A549 (cell line): Measurements from ENCODE around the gene HINFP. TPM values are rescaled to one million over a fixed set of nuclear protein-coding genes. Genes with fewer than 3 reads are reported as not detected.
A peak's percentile ranks its signal among the peaks of the same experiment; 100 is the strongest.

Source experiments
- ATAC-seq, 2 experiments: fragments of 200-7000 bp in 1 of 2; fragments of >200 bp in 1 of 2; cut with Nextera tagmentation in 1 of 2; cut with Tn5 transposase in 1 of 2; 3 replicates each; pipeline versions ENCODE4 v1.8.0 to v1.9.1; 2018 to 2020; ENCODE audit warnings: mild to moderate bottlenecking in 1 of 2, moderate library complexity in 1 of 2
- CTCF ChIA-PET: fragments of 300-600 bp; sonication (Branson Sonifier 250); formaldehyde crosslinking; extraction: SDS; loops from one replicate; lab custom pipeline; 2021; ENCODE audit warnings: antibody characterized with exemption, inconsistent platforms; lab: Yijun Ruan, JAX
- POLR2A ChIA-PET: fragments of 350-600 bp; formaldehyde crosslinking; extraction: SDS; loops from one replicate; lab custom pipeline; 2021; ENCODE audit warnings: antibody characterized with exemption, inconsistent platforms; lab: Yijun Ruan, JAX
- DNase-seq, 2 experiments: peaks; one replicate each; pipeline versions ENCODE4 v3.0.0 to v3.0.0-alpha.2; 2011 to 2016; ENCODE audit warnings: low read depth in 1 of 2, low spot score in 1 of 2
- FAIRE-seq: peaks from 2 replicates; lab custom pipeline; 2011; peaks lifted over from hg19 to GRCh38; lab: Jason Lieb, UNC
- H3K27ac ChIP-seq, 2 experiments: fragments of >200 bp; sonication (Bioruptor Twin); formaldehyde crosslinking; 3 replicates each; pipeline ENCODE4 v1.5.1; 2016 to 2017
- H3K4me1 ChIP-seq: fragments of >200 bp; sonication (Bioruptor Twin); formaldehyde crosslinking; 3 replicates; pipeline ENCODE4 v1.6.1; 2016
- H3K4me2 ChIP-seq: fragments of >200 bp; sonication (Bioruptor Twin); formaldehyde crosslinking; 3 replicates; pipeline ENCODE4 v1.6.1; 2016
- H3K4me3 ChIP-seq: fragments of >200 bp; sonication (Bioruptor Twin); formaldehyde crosslinking; 3 replicates; pipeline ENCODE4 v1.5.1; 2016
- H3K9me3 ChIP-seq: fragments of >200 bp; sonication (Bioruptor Twin); formaldehyde crosslinking; 3 replicates; pipeline ENCODE4 v1.6.1; 2016
- CBX2 ChIP-seq: fragments of 200-600 bp; sonication (generic); IDR thresholded peaks from 2 replicates; pipeline ENCODE4 v1.6.1; 2016; ENCODE audit warnings: low read depth, mild to moderate bottlenecking, borderline replicate concordance
- CEBPB ChIP-seq, 2 experiments: fragments of >200 bp in 1 of 2; sonication (Bioruptor Twin) in 1 of 2; formaldehyde crosslinking in 1 of 2; IDR thresholded peaks; 2 replicates each; pipeline ENCODE4 v1.6.1; 2012 to 2016
- EHMT2 ChIP-seq: fragments of 200-600 bp; sonication (generic); IDR thresholded peaks from 2 replicates; pipeline ENCODE4 v1.6.1; 2016; ENCODE audit warnings: antibody characterized with exemption, low read depth, mild to moderate bottlenecking, moderate library complexity
- FOSB ChIP-seq: fragments of 250-450 bp; sonication (Bioruptor Pico); IDR thresholded peaks from 2 replicates; pipeline ENCODE4 v1.5.0; 2020; ENCODE audit warnings: mild to moderate bottlenecking, moderate library complexity
- FOSL2 ChIP-seq, 2 experiments: fragments of 450-650 bp in 1 of 2; fragments of >200 bp in 1 of 2; sonication (Bioruptor Twin) in 1 of 2; formaldehyde crosslinking; IDR thresholded peaks; 2 replicates each; pipeline versions ENCODE4 v1.5.0 to v1.6.1; 2016 to 2020; ENCODE audit warnings: mild to moderate bottlenecking in 1 of 2, moderate library complexity in 1 of 2
- FOXS1 ChIP-seq: fragments of 250-450 bp; sonication (Bioruptor Pico); IDR thresholded peaks from 2 replicates; pipeline ENCODE4 v1.5.0; 2020; ENCODE audit warnings: mild to moderate bottlenecking, moderate library complexity
- HEYL ChIP-seq: fragments of 250-450 bp; sonication (Bioruptor Pico); IDR thresholded peaks from 2 replicates; pipeline ENCODE4 v1.8.0; 2021; ENCODE audit warnings: mild to moderate bottlenecking, moderate library complexity
- JUN ChIP-seq, 2 experiments: fragments of >200 bp; sonication (Bioruptor Twin); formaldehyde crosslinking; IDR thresholded peaks; 2 replicates in 1 of 2; 3 replicates in 1 of 2; pipeline ENCODE4 v1.6.1; 2016 to 2017
- JUNB ChIP-seq: fragments of >200 bp; sonication (Bioruptor Twin); formaldehyde crosslinking; IDR thresholded peaks from 2 replicates; pipeline ENCODE4 v1.6.1; 2016
- KDM1A ChIP-seq: fragments of 200-600 bp; sonication (generic); IDR thresholded peaks from 2 replicates; pipeline ENCODE4 v1.6.1; 2016; ENCODE audit warnings: low read depth, mild to moderate bottlenecking
- MAFK ChIP-seq: fragments of 450-650 bp; IDR thresholded peaks from 2 replicates; pipeline ENCODE4 v1.6.1; 2014; ENCODE audit not compliant: partially characterized antibody
- MAZ ChIP-seq: fragments of 150-350 bp; IDR thresholded peaks from 2 replicates; pipeline ENCODE4 v1.6.1; 2014; ENCODE audit warnings: antibody characterized with exemption, low read depth, low read length, borderline replicate concordance
- MYC ChIP-seq: IDR thresholded peaks from 2 replicates; pipeline ENCODE4 v1.6.1; 2012; ENCODE audit warnings: mild to moderate bottlenecking, inconsistent platforms, low read length, improper control_type of control experiment, borderline replicate concordance
- NFE2L2 ChIP-seq: fragments of 150-350 bp; conservative IDR thresholded peaks from 2 replicates; pipeline ENCODE4 v1.6.1; 2014; ENCODE audit warnings: low read length
- NPAS2 ChIP-seq: fragments of 250-450 bp; sonication (Bioruptor Pico); IDR thresholded peaks from 2 replicates; pipeline ENCODE4 v1.8.0; 2022; ENCODE audit warnings: mild to moderate bottlenecking, moderate library complexity, borderline replicate concordance
- PHF8 ChIP-seq: fragments of 200-600 bp; sonication (generic); IDR thresholded peaks from 2 replicates; pipeline ENCODE4 v1.6.1; 2016; ENCODE audit warnings: low read depth, mild to moderate bottlenecking, antibody characterized with exemption, moderate library complexity, borderline replicate concordance
- RCOR1 ChIP-seq: fragments of 150-350 bp; IDR thresholded peaks from 2 replicates; pipeline ENCODE4 v1.6.1; 2014; ENCODE audit warnings: antibody characterized with exemption, low read length, low read depth
- TP53 ChIP-seq: fragments of 250-450 bp; sonication (Bioruptor Pico); IDR thresholded peaks from 2 replicates; pipeline ENCODE4 v1.5.0; 2021; ENCODE audit warnings: mild to moderate bottlenecking, moderate library complexity
- ZFP36 ChIP-seq: fragments of 450-650 bp; IDR thresholded peaks from 2 replicates; pipeline ENCODE4 v1.6.1; 2014; ENCODE audit warnings: borderline replicate concordance; ENCODE audit not compliant: partially characterized antibody
- ZNF302 ChIP-seq: fragments of 250-450 bp; sonication (Bioruptor Pico); IDR thresholded peaks from 2 replicates; pipeline ENCODE4 v1.9.0; 2021; ENCODE audit warnings: inconsistent platforms, mild to moderate bottlenecking, moderate library complexity
- WGBS: methylation state at CpG from one replicate; pipeline ENCODE4 v1.1.6; 2017; ENCODE audit errors: missing lambda C conversion rate; 5-methylcytosine and 5-hydroxymethylcytosine counted together
- polyA plus RNA-seq, 4 experiments: library from polyadenylated mRNA; depleted of rRNA in 3 of 4; stranded (reverse); fragments of >200 nt; fragmentation: RNase III in 1 of 4; extraction: RNeasy Plus Mini Kit Qiagen cat#74134 plus additional on column Dnase treatment in 1 of 4; gene quantifications; 2 replicates in 3 of 4; 3 replicates in 1 of 4; pipeline ENCODE4 v1.2.3, GENCODE V29; 2011 to 2017
- TF ChIP-seq, protein P1 (sequence below): fragments of >200 bp; sonication (Bioruptor Twin); formaldehyde crosslinking; IDR thresholded peaks from 3 replicates; pipeline ENCODE4 v1.6.1; 2016
- TF ChIP-seq, protein P2 (sequence below): IDR thresholded peaks from 2 replicates; pipeline ENCODE4 v1.6.1; 2012; ENCODE audit warnings: low read depth, borderline replicate concordance
- TF ChIP-seq, protein P3 (sequence below): fragments of 450-650 bp; IDR thresholded peaks from 2 replicates; pipeline ENCODE4 v1.6.1; 2014; ENCODE audit warnings: antibody characterized with exemption
- TF ChIP-seq, protein P4 (sequence below): fragments of 200-600 bp; sonication (generic); IDR thresholded peaks from 2 replicates; pipeline ENCODE4 v1.6.1; 2016; ENCODE audit warnings: antibody characterized with exemption, mild to moderate bottlenecking, moderate library complexity
- TF ChIP-seq, protein P5 (sequence below): IDR thresholded peaks from 2 replicates; pipeline ENCODE4 v1.6.1; 2012

The HINFP gene
- polyA plus RNA-seq, 2 of the 4 experiments (the other 2 are of a cell fraction), result 10.0 to 13.0 TPM

DNA sequence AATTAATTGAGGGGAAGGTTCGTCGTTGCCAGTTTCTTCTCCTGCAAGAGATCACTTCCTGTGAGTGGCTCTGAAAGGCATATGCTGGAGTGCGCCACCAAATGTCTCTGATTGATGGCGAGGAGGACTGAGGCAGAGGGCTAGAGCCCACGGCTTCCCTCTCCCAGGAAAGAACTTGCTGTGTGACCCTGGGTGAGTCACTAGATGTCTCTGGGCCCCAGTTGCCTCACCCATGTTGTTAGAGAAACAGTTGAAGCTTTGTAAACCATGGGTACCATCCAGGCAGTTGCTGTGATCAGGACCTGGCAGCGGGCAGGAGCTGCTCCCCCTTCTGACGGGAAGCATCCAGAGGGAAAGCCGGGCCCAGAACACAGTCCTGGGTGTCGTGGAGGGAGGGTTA, 30.7 kb downstream of the HINFP start:
- DNase-seq, result no peak
- whole genome bisulfite sequencing, result 92% methylated on average over 7 of the region's 9 CpGs
- CTCF ChIA-PET, result interaction anchor here (1.0 to 7.2 kb wide), 5 partner anchors 17 to 222 kb away, joined by 3 to 39 read pairs (median 6); no protein-coding TSS in a partner anchor

DNA sequence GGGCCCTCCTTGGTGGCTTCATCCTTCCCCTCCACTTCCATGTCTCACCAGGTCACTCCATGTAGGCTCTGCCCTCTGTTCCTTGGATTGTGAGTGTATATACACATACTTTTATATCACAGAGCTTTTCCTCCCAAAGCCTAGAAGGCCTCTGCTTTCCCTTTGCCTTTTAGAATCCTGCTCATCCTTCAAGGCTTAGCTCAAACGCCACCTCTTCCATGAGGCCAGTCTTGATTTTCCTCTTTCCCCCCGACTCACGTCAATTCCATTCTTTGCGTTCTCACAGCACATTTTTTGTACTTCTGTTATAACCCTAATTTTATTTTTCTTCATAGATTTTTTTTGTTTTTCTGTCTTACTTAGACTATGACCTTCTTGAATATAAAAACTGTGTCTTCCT, 31.2 kb downstream of the HINFP start:
- Histone ChIP-seq H3K4me2 (no peak overlapping the region), H3K27ac (no peak overlapping the region), H3K4me3 (no peak overlapping the region), H3K9me3 (no peaks in the 10 kb centered on the region), H3K4me1 (0 out of 3 replicates have a peak, but pooled peaks cover 7% of the 10 kb centered on the region)
- WGBS, result 79% methylated on average over 4 of the region's 4 CpGs
- FAIRE-seq (no peak), ATAC-seq (no peak), DNase-seq (no peak)
- ChIA-PET POLR2A (no interaction called here), CTCF (interaction anchor here (0.9 to 7.2 kb wide), 9 partner anchors 8 to 222 kb away, joined by 3 to 39 read pairs (median 6); no protein-coding TSS in a partner anchor)
- TF ChIP-seq ZFP36 (peak; percentile 56), FOSB (no peak)

More for the DNA sequence above, 30.7 kb downstream of the HINFP start:
- Histone ChIP-seq H3K9me3 (no peaks in the 10 kb centered on the region), H3K4me2 (no peak overlapping the region), H3K4me1 (0 out of 3 replicates have a peak, but pooled peaks cover 7% of the 10 kb centered on the region), H3K4me3 (no peak overlapping the region), H3K27ac (no peak overlapping the region)
- POLR2A ChIA-PET, result no interaction called here
- FAIRE-seq, result no peak
- TF ChIP-seq NPAS2 (CRISPR knock-in tag), result no peak
- no peak for TF ChIP-seq JUN (IDR thresholded peaks at IDR 0.05)
- no peak for TF ChIP-seq KDM1A
- no peak for TF ChIP-seq MYC
- TF ChIP-seq CBX2, result no peak
- TF ChIP-seq NFE2L2, result no peak
- TF ChIP-seq TP53 (CRISPR knock-in tag), result no peak
- no peak for TF ChIP-seq JUNB
- no peak for TF ChIP-seq RCOR1
- no peak for TF ChIP-seq HEYL (CRISPR knock-in tag)
- no peak for TF ChIP-seq PHF8
- no peak for TF ChIP-seq EHMT2
- TF ChIP-seq ZNF302 (CRISPR knock-in tag), result no peak
- TF ChIP-seq MAFK, result no peak
- ATAC-seq, result no peak

DNA sequence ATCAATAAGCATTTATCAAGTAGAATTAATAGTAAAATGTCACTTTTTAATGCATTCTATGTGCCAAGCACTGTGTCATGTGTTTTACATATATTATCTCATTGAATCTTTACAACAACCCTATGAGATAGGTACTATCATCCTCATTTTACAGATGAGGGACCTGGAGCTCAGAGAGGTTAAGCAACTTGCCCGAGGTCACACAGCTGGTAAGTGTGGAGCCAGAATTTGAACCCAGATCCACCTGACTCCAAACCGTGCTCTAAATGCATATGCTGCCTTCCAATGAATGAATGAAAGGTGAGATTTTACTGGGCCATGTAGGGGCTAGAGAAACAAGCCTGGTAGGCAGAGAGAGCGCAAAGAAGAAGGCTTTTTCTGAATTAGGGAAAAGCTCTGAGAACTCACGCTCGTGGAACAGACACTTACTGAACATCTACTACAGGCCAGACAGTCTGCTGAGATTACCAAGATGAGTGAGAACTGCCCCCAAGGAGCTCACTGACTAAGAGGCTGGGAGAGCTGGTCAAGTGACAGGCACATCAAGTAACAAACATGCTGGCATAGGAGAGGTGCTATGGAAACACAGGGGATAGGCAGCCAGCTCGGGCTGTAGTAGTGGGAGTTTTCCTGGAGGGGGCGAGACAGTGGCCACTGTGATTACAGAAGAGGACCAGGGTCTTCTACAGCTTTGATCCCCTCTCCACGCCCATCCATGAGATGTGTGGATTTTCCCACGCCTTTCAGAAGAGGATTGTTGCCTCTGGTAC, 31.9 kb downstream of the HINFP start:
- TF ChIP-seq, protein P1, sequence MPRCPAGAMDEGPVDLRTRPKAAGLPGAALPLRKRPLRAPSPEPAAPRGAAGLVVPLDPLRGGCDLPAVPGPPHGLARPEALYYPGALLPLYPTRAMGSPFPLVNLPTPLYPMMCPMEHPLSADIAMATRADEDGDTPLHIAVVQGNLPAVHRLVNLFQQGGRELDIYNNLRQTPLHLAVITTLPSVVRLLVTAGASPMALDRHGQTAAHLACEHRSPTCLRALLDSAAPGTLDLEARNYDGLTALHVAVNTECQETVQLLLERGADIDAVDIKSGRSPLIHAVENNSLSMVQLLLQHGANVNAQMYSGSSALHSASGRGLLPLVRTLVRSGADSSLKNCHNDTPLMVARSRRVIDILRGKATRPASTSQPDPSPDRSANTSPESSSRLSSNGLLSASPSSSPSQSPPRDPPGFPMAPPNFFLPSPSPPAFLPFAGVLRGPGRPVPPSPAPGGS, result no peak
- TF ChIP-seq CEBPB (IDR thresholded peaks at IDR 0.05), result no peak
- no peak for TF ChIP-seq MAZ
- TF ChIP-seq FOSL2 (IDR thresholded peaks at IDR 0.05), result no peak
- TF ChIP-seq FOSL2 (CRISPR knock-in tag; IDR thresholded peaks at IDR 0.05), result no peak
- no peak for TF ChIP-seq FOSB
- no peak for TF ChIP-seq FOXS1 (CRISPR knock-in tag)
- TF ChIP-seq JUNB, result no peak
- TF ChIP-seq JUN (IDR thresholded peaks at IDR 0.05), result no peak
- TF ChIP-seq, protein P2, sequence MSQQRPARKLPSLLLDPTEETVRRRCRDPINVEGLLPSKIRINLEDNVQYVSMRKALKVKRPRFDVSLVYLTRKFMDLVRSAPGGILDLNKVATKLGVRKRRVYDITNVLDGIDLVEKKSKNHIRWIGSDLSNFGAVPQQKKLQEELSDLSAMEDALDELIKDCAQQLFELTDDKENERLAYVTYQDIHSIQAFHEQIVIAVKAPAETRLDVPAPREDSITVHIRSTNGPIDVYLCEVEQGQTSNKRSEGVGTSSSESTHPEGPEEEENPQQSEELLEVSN, result no peak
- TF ChIP-seq, protein P3, sequence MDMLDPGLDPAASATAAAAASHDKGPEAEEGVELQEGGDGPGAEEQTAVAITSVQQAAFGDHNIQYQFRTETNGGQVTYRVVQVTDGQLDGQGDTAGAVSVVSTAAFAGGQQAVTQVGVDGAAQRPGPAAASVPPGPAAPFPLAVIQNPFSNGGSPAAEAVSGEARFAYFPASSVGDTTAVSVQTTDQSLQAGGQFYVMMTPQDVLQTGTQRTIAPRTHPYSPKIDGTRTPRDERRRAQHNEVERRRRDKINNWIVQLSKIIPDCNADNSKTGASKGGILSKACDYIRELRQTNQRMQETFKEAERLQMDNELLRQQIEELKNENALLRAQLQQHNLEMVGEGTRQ, result no peak
- TF ChIP-seq, protein P4, sequence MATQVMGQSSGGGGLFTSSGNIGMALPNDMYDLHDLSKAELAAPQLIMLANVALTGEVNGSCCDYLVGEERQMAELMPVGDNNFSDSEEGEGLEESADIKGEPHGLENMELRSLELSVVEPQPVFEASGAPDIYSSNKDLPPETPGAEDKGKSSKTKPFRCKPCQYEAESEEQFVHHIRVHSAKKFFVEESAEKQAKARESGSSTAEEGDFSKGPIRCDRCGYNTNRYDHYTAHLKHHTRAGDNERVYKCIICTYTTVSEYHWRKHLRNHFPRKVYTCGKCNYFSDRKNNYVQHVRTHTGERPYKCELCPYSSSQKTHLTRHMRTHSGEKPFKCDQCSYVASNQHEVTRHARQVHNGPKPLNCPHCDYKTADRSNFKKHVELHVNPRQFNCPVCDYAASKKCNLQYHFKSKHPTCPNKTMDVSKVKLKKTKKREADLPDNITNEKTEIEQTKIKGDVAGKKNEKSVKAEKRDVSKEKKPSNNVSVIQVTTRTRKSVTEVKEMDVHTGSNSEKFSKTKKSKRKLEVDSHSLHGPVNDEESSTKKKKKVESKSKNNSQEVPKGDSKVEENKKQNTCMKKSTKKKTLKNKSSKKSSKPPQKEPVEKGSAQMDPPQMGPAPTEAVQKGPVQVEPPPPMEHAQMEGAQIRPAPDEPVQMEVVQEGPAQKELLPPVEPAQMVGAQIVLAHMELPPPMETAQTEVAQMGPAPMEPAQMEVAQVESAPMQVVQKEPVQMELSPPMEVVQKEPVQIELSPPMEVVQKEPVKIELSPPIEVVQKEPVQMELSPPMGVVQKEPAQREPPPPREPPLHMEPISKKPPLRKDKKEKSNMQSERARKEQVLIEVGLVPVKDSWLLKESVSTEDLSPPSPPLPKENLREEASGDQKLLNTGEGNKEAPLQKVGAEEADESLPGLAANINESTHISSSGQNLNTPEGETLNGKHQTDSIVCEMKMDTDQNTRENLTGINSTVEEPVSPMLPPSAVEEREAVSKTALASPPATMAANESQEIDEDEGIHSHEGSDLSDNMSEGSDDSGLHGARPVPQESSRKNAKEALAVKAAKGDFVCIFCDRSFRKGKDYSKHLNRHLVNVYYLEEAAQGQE, result no peak
- TF ChIP-seq, protein P5, sequence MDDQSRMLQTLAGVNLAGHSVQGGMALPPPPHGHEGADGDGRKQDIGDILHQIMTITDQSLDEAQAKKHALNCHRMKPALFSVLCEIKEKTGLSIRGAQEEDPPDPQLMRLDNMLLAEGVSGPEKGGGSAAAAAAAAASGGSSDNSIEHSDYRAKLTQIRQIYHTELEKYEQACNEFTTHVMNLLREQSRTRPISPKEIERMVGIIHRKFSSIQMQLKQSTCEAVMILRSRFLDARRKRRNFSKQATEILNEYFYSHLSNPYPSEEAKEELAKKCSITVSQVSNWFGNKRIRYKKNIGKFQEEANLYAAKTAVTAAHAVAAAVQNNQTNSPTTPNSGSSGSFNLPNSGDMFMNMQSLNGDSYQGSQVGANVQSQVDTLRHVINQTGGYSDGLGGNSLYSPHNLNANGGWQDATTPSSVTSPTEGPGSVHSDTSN, result no peak
- CTCF ChIA-PET, result interaction anchor here (0.9 to 7.2 kb wide), 9 partner anchors 8 to 221 kb away, joined by 3 to 39 read pairs (median 6); no protein-coding TSS in a partner anchor
- peak in 1 of 2 experiments; percentile 27 for DNase-seq

More for the DNA sequence above, 31.9 kb downstream of the HINFP start:
- Histone ChIP-seq H3K27ac (no peak overlapping the region), H3K4me1 (0 out of 3 replicates have a peak, but pooled peaks cover 7% of the 10 kb centered on the region), H3K4me2 (no peak overlapping the region), H3K9me3 (no peaks in the 10 kb centered on the region), H3K4me3 (no peak overlapping the region)
- FAIRE-seq (no peak), ATAC-seq (peak in 1 of 2 experiments; percentile 23; a peak in 2 of 6 replicates)
- WGBS, result 59% methylated on average over 9 of the region's 9 CpGs
- POLR2A ChIA-PET, result no interaction called here
